Lower leg skin (tissue), 3 donors: ENCODE measurements around the gene CLEC4F.

Source experiments
- CTCF ChIP-seq, 3 donors: fragments of 450-650 bp; IDR thresholded peaks; one replicate each; pipeline ENCODE4 v1.5.1; 2016; ENCODE audit warnings: antibody characterized with exemption in 3 of 3, mild to moderate bottlenecking in 3 of 3, moderate library complexity in 2 of 3
- POLR2A ChIP-seq, 2 donors: fragments of 450-650 bp; IDR thresholded peaks; one replicate each; pipeline ENCODE4 v1.6.1; 2016 to 2017; ENCODE audit warnings: antibody characterized with exemption in 2 of 2, mild to moderate bottlenecking in 1 of 2, moderate library complexity in 1 of 2

GRCh38 chr2:70868970-70869369, 48.6 kb upstream of the CLEC4F start:
- no peak for TF ChIP-seq CTCF (IDR thresholded peaks at IDR 0.05)
- TF ChIP-seq POLR2A (IDR thresholded peaks at IDR 0.05), result no peak
